PC-3 (cell line): ENCODE data around the gene SRRM5. TPM values are rescaled to one million over a fixed set of nuclear protein-coding genes. Genes with fewer than 3 reads are reported as not detected.

Experiments used
- ATAC-seq: fragments of 200-7000 bp; cut with Tn5 transposase; 2 replicates; pipeline ENCODE4 v1.9.1; 2020; ENCODE audit warnings: mild to moderate bottlenecking, moderate library complexity
- BruUV-seq: library from RNA; stranded (reverse); fragments of 400-500 nt; replicated peaks from 2 replicates; lab custom pipeline; 2021; lab: Mats Ljungman, UMichigan
- CTCF ChIA-PET: fragments of 300-600 bp; sonication (Branson Sonifier 250); formaldehyde crosslinking; loops from one replicate; lab custom pipeline; 2022; ENCODE audit warnings: antibody characterized with exemption; lab: Charles Lee
- POLR2A ChIA-PET: fragments of 300-600 bp; sonication (Branson Sonifier 250); formaldehyde crosslinking; loops from one replicate; lab custom pipeline; 2022; ENCODE audit warnings: antibody characterized with exemption; ENCODE audit not compliant: unreplicated experiment; lab: Charles Lee
- DNase-seq: peaks from one replicate; pipeline ENCODE4 v3.0.0-alpha.2; 2015
- H2AFZ ChIP-seq: fragments of 300-600 bp; sonication (generic); 2 replicates; pipeline ENCODE4 v1.6.0; 2016; ENCODE audit warnings: antibody characterized with exemption, low read length
- H3F3A ChIP-seq: fragments of 300-600 bp; sonication (generic); one replicate; pipeline ENCODE4 v1.6.0; 2017; ENCODE audit warnings: antibody characterized with exemption, low read length, control low read depth, mild to moderate bottlenecking; ENCODE audit not compliant: unreplicated experiment
- H3K27ac ChIP-seq: fragments of 300-600 bp; sonication (generic); 2 replicates; pipeline ENCODE4 v1.5.1; 2016; ENCODE audit warnings: mild to moderate bottlenecking, low read length
- H3K27me3 ChIP-seq: fragments of 300-600 bp; sonication (generic); 2 replicates; pipeline ENCODE4 v1.6.1; 2016; ENCODE audit warnings: low read length, mixed read lengths
- H3K36me3 ChIP-seq: fragments of 300-600 bp; sonication (generic); 2 replicates; pipeline ENCODE4 v1.6.1; 2016; ENCODE audit warnings: low read depth, mixed run types, low read length, mixed read lengths
- H3K4me1 ChIP-seq: fragments of 300-600 bp; sonication (generic); 2 replicates; pipeline ENCODE4 v1.5.1; 2016; ENCODE audit warnings: low read length; ENCODE audit not compliant: insufficient read depth
- H3K4me2 ChIP-seq: fragments of 300-600 bp; sonication (generic); 2 replicates; pipeline ENCODE4 v1.6.0; 2016; ENCODE audit warnings: low read length
- H3K4me3 ChIP-seq: fragments of 300-600 bp; sonication (generic); 2 replicates; pipeline ENCODE4 v1.5.1; 2016; ENCODE audit warnings: mild to moderate bottlenecking, low read length, mixed read lengths
- H3K79me2 ChIP-seq: fragments of 300-600 bp; sonication (generic); 2 replicates; pipeline ENCODE4 v1.6.1; 2017; ENCODE audit warnings: low read length, mixed read lengths
- H3K9ac ChIP-seq: fragments of 300-600 bp; sonication (generic); 2 replicates; pipeline ENCODE4 v1.6.0; 2016; ENCODE audit warnings: mild to moderate bottlenecking, low read length
- H3K9me2 ChIP-seq: fragments of 300-600 bp; sonication (generic); replicated peaks from 2 replicates; pipeline ENCODE4 v1.6.1; 2016; ENCODE audit warnings: mixed run types, low read length, mixed read lengths
- H3K9me3 ChIP-seq: fragments of 300-600 bp; sonication (generic); 2 replicates; pipeline ENCODE4 v1.6.1; 2016; ENCODE audit warnings: low read length, mixed read lengths
- H4K20me1 ChIP-seq: fragments of 300-600 bp; sonication (generic); 2 replicates; pipeline ENCODE4 v1.6.1; 2016; ENCODE audit warnings: low read length, mixed read lengths
- CTCF ChIP-seq: fragments of 300-600 bp; sonication (generic); conservative IDR thresholded peaks from 2 replicates; pipeline ENCODE4 v1.5.1; 2017; ENCODE audit warnings: antibody characterized with exemption, low read depth, mild to moderate bottlenecking, low read length
- EZH2 ChIP-seq: fragments of 300-600 bp; sonication (generic); IDR thresholded peaks from one replicate; pipeline ENCODE4 v1.6.1; 2017; ENCODE audit warnings: antibody characterized with exemption, mild to moderate bottlenecking, low read length; ENCODE audit not compliant: unreplicated experiment
- EZH2phosphoT487 ChIP-seq: fragments of 300-600 bp; sonication (generic); IDR thresholded peaks from 2 replicates; pipeline ENCODE4 v1.6.1; 2018; ENCODE audit warnings: mild to moderate bottlenecking, antibody characterized with exemption, low read length, borderline replicate concordance
- intact Hi-C: fragments of 100-400 bp; cut with micrococcal nuclease; formaldehyde crosslinking; loops from 2 replicates; pipeline ENCODE4 v1.9.0; 2023
- total RNA-seq: library from RNA; depleted of rRNA; stranded (reverse); fragments of >200 nt; gene quantifications from 2 replicates; pipeline ENCODE4 v1.2.3, GENCODE V29; 2014

SRRM5 gene
- total RNA-seq, 1 experiment from 2014 or later: 0.11 TPM

- H3K27me3 ChIP-seq: no peaks in the 10 kb centered on the region
Observed at GRCh38 chr19:43622070-43622469, 10.2 kb downstream of the SRRM5 start.

GRCh38 chr19:43622956-43623355, 11.1 kb downstream of the SRRM5 start:
- POLR2A ChIA-PET: no interaction called here
- BruUV-seq: no TSS peak
- Histone ChIP-seq H2AFZ (no peak overlapping the region), H3K36me3 (no peaks in the 10 kb centered on the region), H3F3A (no peaks in the 10 kb centered on the region), H3K9me2 (no peaks in the 10 kb centered on the region), H3K4me3 (no peak overlapping the region), H3K4me1 (peaks cover 13% of the 10 kb centered on the region), H3K27me3 (no peaks in the 10 kb centered on the region), H3K4me2 (no peak overlapping the region), H3K27ac (no peak overlapping the region), H3K9me3 (no peaks in the 10 kb centered on the region), H4K20me1 (no peaks in the 10 kb centered on the region), H3K9ac (no peak overlapping the region), H3K79me2 (peaks cover 10% of the 10 kb centered on the region)
- TF ChIP-seq EZH2phosphoT487 (no peak), CTCF (no peak), EZH2 (no peak)
- CTCF ChIA-PET: no interaction called here
- intact Hi-C loops: no loop called here
- DNase-seq (no peak), ATAC-seq (no peak)

More at GRCh38 chr19:43622070-43622469, 10.2 kb downstream of the SRRM5 start:
- intact Hi-C loops: no loop called here
- DNase-seq (no peak), ATAC-seq (no peak)
- Histone ChIP-seq H4K20me1 (no peaks in the 10 kb centered on the region), H3K4me3 (no peak overlapping the region), H3K4me1 (peaks cover 13% of the 10 kb centered on the region), H2AFZ (no peak overlapping the region), H3K9me2 (no peaks in the 10 kb centered on the region), H3F3A (no peaks in the 10 kb centered on the region), H3K79me2 (peaks cover 15% of the 10 kb centered on the region), H3K27ac (no peak overlapping the region), H3K9me3 (no peaks in the 10 kb centered on the region), H3K9ac (no peak overlapping the region), H3K4me2 (no peak overlapping the region), H3K36me3 (no peaks in the 10 kb centered on the region)
- ChIA-PET CTCF (no interaction called here), POLR2A (no interaction called here)
- no peak for TF ChIP-seq CTCF
- BruUV-seq: no TSS peak

GRCh38 chr19:43623889-43624670, 12.2 kb downstream of the SRRM5 start:
- Histone ChIP-seq H2AFZ (no peak overlapping the region), H3K27ac (no peak overlapping the region), H3K27me3 (no peaks in the 10 kb centered on the region), H4K20me1 (no peaks in the 10 kb centered on the region), H3F3A (no peaks in the 10 kb centered on the region), H3K4me2 (no peak overlapping the region), H3K9ac (no peak overlapping the region), H3K36me3 (no peaks in the 10 kb centered on the region), H3K4me1 (peaks cover 6% of the 10 kb centered on the region; the same call in 1 of the 2 replicates), H3K79me2 (peaks cover under 1% of the 10 kb centered on the region), H3K9me3 (no peaks in the 10 kb centered on the region), H3K9me2 (no peaks in the 10 kb centered on the region), H3K4me3 (no peak overlapping the region)
- no TSS peak for BruUV-seq
- ATAC-seq: no peak
- ChIA-PET CTCF (no interaction called here), POLR2A (no interaction called here)
- TF ChIP-seq EZH2 (no peak), CTCF (no peak), EZH2phosphoT487 (no peak)
- no peak for DNase-seq
- intact Hi-C loops: no loop called here
